KG1 (cell line): ENCODE results near the gene MMP27.
A peak's percentile ranks its signal among the peaks of the same experiment; 100 is the strongest.
"Not testable (repeated sequence)": the region's sequence is repeated elsewhere in the genome, so short reads cannot be mapped to it uniquely, and the experiment has no call there.

Source experiments
- DNase-seq: peaks from one replicate; lab custom pipeline; 2025; lab: John Stamatoyannopoulos, UW

The MMP27 gene, protein sequence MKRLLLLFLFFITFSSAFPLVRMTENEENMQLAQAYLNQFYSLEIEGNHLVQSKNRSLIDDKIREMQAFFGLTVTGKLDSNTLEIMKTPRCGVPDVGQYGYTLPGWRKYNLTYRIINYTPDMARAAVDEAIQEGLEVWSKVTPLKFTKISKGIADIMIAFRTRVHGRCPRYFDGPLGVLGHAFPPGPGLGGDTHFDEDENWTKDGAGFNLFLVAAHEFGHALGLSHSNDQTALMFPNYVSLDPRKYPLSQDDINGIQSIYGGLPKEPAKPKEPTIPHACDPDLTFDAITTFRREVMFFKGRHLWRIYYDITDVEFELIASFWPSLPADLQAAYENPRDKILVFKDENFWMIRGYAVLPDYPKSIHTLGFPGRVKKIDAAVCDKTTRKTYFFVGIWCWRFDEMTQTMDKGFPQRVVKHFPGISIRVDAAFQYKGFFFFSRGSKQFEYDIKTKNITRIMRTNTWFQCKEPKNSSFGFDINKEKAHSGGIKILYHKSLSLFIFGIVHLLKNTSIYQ

GRCh38 chr11:102705626-102706025 lies at the start of gene MMP27:
MMP27 (minus strand) TSS chr11:102705769; CDS start chr11:102705714, 55 bp downstream.
- no peak for DNase-seq

DNA sequence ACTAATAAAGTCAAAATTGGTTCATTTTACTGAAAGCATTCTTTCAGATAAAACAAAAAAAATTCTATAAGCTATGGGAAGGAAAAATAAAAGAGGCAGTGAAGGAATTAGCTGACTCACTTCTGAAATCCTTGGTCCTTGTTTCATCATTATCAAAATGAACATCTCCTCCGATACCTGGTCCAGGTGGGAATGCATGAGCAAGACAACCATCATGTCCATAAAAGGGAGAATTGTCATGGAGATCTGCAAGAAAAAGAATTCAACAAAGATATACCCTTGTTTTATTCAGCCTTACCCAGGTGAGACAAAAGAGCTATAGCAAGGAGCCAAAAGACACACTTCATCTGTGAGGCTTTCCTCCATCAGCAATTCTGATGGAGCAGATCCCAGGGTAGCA lies 47.7 kb upstream of the MMP27 start:
- DNase-seq: no peak

DNA sequence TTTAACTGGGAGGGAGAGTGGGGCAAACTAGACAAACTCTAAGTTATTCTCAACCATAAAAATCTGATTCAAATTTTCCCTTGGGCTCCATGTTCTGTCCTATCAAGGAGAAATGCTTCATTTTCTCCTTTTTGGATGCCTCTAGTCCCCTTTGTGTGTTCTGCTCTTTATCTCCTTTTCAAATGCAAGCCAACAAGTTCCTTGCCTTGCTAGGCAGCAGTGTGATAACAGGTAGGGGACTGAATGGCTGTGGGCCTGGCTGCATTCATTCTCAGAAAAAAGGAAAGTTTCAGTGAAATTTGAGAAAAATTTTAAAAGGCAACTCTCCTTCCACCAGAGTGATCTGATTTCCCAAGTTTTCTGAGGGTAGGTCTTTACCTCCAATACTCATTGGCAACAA lies 46.1 kb upstream of the MMP27 start:
- no peak for DNase-seq

GRCh38 chr11:102749101-102749722 lies 43.6 kb upstream of the MMP27 start:
- no peak for DNase-seq

DNA sequence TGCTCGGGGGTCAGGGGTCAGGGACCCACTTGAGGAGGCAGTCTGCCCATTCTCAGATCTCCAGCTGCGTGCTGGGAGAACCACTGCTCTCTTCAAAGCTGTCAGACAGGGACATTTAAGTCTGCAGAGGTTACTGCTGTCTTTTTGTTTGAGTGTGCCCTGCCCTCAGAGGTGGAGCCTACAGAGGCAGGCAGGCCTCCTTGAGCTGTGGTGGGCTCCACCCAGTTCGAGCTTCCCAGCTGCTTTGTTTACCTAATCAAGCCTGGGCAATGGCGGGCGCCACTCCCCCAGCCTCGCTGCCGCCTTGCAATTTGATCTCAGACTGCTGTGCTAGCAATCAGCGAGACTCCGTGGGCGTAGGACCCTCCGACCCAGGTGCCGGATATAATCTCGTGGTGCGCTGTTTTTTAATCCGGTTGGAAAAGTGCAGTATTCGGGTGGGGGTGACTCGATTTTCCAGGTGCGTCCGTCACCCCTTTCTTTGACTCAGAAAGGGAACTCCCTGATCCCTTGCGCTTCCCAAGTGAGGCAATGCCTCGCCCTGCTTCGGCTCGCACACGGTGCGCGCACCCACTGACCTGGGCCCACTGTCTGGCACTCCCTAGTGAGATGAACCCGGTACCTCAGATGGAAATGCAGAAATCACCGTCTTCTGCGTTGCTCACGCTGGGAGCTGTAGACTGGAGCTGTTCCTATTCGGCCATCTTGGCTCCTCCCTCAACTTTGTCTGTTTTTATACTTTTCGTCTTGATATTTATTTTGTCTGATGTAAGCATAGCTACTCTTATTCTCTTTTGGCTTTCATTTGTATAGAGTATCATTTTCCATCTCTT lies 41.4 kb upstream of the MMP27 start:
- DNase-seq: not testable (repeated sequence)

- no peak for DNase-seq
Observed at GRCh38 chr11:102734650-102735049, 29.1 kb upstream of the MMP27 start.

DNA sequence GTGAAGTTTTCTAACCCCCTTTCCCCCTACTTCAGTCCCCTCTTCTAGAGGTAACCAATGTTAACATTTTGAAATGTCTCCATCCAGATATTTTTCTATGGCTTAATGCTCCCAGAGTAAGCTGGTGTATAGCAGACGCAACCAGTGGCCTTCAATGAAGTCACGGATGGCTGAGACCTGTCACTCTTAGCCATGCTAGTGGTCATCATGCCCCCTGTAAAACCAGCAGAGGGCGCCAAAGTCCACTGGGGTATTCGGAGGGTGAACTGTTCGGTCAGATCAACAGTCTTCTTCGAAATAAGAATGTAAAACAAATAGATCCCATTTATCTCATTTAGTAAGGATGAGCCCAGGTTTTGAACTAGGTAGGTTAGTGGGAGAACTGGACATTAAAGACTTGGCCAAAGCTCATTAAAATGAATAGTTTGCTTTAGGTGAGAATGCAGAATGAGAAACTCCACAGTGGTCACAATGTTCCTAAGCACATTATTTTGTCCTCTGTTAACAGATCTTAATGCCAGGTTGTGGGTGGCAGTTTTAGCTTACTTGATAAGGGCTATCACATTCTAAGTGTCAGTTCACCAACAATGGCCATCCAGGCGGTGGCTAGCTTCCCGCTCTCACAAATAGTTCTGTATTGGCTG lies 27.8 kb upstream of the MMP27 start:
- DNase-seq: peak; percentile 59

DNA sequence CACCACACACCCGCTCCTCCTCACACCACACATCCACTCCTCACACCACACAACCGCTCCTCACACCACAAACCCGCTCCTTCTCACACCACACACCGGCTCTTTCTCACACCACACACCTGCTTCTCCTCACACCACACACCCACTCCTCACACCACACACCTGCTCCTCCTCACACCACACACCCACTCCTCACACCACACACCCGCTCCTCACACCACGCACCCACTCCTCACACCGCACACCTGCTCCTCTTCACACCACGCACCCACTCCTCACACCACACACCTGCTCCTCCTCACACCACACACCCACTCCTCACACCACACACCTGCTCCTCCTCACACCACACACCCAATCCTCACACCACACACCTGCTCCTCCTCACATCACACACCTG lies 25.4 kb upstream of the MMP27 start:
- not testable (repeated sequence) for DNase-seq

- no peak for DNase-seq
Observed at GRCh38 chr11:102729849-102730815, 24.6 kb upstream of the MMP27 start.

DNA sequence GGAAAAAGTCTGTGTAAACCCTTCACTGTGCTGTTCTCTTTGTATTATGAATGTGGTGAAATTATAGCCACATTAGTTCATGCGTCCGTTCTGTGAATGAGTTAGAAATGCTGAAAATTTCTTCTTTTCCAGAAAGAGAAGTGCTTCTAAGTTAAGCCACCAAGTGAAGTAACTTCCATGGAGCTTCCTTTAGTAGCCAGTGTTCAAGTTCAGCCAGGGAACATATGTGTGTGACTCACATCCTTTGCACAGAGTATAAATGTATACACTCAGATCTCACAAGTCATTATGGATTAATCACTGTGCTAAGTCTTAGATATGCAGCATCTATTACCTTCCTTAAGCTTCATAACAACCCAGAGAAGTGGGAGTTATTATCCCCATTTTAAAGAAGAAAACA lies 22.3 kb upstream of the MMP27 start:
- DNase-seq: peak; percentile 30

DNA sequence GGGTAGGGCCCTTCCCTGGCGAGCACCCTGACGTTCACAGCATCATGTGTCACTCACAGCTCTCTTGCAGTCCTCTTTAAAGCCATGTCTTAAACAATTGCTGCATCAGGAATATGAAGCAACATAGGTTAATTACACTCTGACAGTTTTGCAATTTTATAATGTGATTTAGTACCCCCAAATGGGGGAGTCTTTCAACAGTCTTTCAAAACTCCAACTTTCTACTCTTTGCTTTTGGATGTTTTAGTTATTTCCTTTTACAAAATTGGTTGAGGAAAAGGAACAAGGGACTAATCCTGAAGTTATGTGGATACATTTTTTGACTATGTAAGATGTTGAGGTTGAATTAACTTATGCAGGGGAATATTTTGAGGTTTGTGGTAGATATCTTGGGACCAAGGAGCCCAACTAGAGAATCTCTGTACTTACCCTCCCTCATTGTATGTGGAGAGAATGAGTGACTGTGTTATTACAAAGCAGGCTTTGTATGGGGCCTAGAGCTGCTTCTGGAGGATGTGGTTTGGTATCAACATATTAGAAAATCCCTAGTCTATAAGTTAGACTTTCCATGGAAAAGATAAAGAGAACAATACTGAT lies 19.4 kb upstream of the MMP27 start, which contains the start of gene MMP8:
Gene MMP8 (minus strand): TSS at position 51 of the 597 bp plus-strand sequence. CDS start 99 bp downstream, outside the sequence.
- no peak for DNase-seq

DNA sequence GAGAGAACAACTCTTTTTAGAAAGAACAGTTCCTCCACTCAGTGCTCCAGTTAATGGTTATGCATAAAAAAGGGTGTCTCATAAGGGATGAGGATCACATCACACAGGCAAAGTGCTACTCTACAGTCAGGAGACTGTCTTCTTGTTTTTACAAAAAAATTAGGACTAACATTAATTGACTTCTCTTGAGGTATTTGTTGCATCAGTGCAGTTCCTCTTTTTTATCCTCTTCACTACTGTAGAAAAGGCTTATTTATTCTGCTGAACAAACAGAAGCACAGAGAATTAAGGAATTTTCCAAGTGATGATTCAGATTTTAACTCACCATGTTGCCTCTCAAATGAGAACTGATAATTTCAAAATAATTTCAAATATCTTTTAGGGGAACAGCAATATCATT lies 17.3 kb upstream of the MMP27 start:
- DNase-seq: peak; percentile 30

DNA sequence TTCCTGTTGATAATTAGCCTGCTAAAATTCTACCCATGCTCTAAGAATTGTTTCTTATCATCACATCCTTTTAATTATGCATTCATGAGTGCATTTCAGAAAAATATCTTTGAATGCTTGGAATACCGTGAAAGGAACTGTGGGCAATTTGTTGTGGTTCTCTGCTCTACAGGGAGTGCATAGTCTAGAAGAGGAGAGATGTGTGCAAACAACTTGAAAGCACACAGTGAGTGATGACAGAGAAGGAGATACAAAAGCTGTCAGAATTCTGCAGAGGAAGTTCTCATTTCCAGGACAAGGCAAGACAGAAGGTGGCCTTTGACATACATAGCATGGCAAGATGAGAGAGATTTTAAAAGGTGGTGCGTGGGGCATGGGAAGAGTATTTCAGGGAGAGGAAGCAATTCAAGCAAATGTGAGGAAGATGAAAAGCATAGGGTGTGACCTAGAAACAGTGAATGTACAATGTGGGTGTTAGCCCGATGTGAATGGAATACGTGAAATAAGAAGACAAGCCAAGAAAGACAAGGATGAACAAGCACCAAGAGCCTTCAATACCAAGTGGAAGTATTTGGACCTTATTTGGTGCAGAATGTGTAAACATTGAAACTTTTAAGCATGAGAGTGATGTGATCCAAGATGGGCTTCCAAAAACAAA lies 14.2 kb upstream of the MMP27 start:
- DNase-seq: no peak

DNA sequence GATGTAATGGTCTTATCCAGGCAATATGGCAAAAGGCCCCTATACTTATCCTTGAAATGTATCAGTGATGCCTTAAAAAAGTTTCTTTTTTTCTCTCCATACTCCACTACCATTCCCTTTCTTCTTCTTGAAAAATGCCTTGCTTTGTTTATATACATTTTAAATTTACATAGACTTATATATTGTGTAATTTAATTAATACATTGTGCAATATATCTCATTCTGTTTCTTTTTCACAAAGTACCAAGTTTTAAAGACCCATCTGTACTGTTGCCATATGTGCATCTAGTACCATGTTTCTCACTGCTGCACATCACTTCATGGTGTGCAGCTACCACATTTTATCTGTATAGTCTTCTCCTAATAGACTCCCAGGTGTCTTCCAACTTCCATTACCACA lies 11.7 kb upstream of the MMP27 start:
- no peak for DNase-seq

- no peak for DNase-seq
Observed at GRCh38 chr11:102716527-102716926, 11.0 kb upstream of the MMP27 start.

DNA sequence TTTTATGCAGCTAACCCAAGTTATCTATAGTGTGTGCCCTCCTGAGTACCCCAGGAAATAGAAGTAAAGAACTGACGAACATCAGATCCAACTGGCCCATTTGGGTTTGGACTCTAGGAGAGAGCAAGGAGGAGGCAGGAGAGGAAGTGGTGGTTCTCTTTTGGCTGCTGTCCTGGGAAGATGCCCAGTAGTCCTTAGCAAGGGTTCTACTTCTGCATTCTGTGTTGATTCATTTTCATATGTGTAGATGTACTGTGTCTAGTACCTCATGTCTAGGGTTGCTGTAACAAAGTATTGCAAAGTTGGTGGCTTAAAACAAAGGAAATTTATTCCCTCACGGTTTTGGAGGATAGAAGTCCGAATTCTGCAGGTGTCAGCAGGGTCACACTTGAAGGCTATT lies 6.6 kb upstream of the MMP27 start:
- DNase-seq: peak; percentile 35

- DNase-seq: no peak
Observed at GRCh38 chr11:102709201-102709945, 3.8 kb upstream of the MMP27 start.

GRCh38 chr11:102708654-102709053 lies 3.1 kb upstream of the MMP27 start:
- DNase-seq: no peak

- DNase-seq: no peak
Observed at GRCh38 chr11:102704841-102705240, 728 bp downstream of the MMP27 start.
